Activated naive CD8-positive, alpha-beta T cell treated with anti-CD3 and anti-CD28 coated beads, Interleukin-2, amount 10 ng/mL, durations not matched to agents 7 days and 5 days (primary cell): ENCODE data around the gene CUL7. TPM values are rescaled to one million over a fixed set of nuclear protein-coding genes. Genes with fewer than 3 reads are reported as not detected.
"Not testable (repeated sequence)": the region's sequence is repeated elsewhere in the genome, so short reads cannot be mapped to it uniquely, and the experiment has no call there.

Experiments
- ATAC-seq: fragments of 150-1000 bp; cut with Tn5 transposase; one replicate; pipeline ENCODE4 v1.10.0; 2021; ENCODE audit warnings: low read depth, moderate library complexity
- POLR2A ChIA-PET: fragments of 350-600 bp; sonication (Branson Sonifier 250); formaldehyde crosslinking; loops from one replicate; lab custom pipeline; 2021; ENCODE audit warnings: antibody characterized with exemption; lab: Charles Lee
- DNase-seq: peaks from one replicate; pipeline ENCODE4 v3.0.0; 2021
- H3K27ac Mint-ChIP-seq: one replicate; pipeline ENCODE4 v1.8.0; 2022; ENCODE audit warnings: mild to moderate bottlenecking, mixed read lengths
- H3K27me3 Mint-ChIP-seq: one replicate; pipeline ENCODE4 v1.8.0; 2022; ENCODE audit warnings: mild to moderate bottlenecking, moderate library complexity, mixed read lengths
- H3K36me3 Mint-ChIP-seq: one replicate; pipeline ENCODE4 v1.8.0; 2021; ENCODE audit warnings: mild to moderate bottlenecking, mixed read lengths
- H3K4me1 Mint-ChIP-seq: one replicate; pipeline ENCODE4 v1.8.0; 2021; ENCODE audit warnings: mixed read lengths
- H3K4me3 Mint-ChIP-seq: one replicate; pipeline ENCODE4 v1.8.0; 2022; ENCODE audit warnings: mild to moderate bottlenecking, moderate library complexity, mixed read lengths
- H3K9me3 Mint-ChIP-seq: one replicate; pipeline ENCODE4 v1.8.0; 2021; ENCODE audit warnings: mixed read lengths
- total RNA-seq, 2 experiments: library from RNA; stranded (reverse); gene quantifications; one replicate each; pipeline ENCODE4 v1.2.3, GENCODE V29; 2021

CUL7 gene
- total RNA-seq, 2 experiments from 2014 or later: 10.2 to 12.7 TPM

- H3K9me3 Mint-ChIP-seq: no peaks in the 10 kb centered on the region
- H3K4me1 Mint-ChIP-seq: peaks cover 10% of the 10 kb centered on the region
- H3K4me3 Mint-ChIP-seq: no peak overlapping the region
- no peaks in the 10 kb centered on the region for H3K36me3 Mint-ChIP-seq
- no peak for ATAC-seq
- H3K27ac Mint-ChIP-seq: no peak overlapping the region
- DNase-seq: no peak
- POLR2A ChIA-PET: no interaction called here
- H3K27me3 Mint-ChIP-seq: peaks cover 6% of the 10 kb centered on the region
Measured at GRCh38 chr6:43088654-43089056, 35.0 kb upstream of the CUL7 start.

GRCh38 chr6:43086022-43086658, 32.5 kb upstream of the CUL7 start:
- POLR2A ChIA-PET: no interaction called here
- DNase-seq: no peak
- Mint-ChIP-seq H3K9me3 (no peaks in the 10 kb centered on the region), H3K27ac (no peak overlapping the region), H3K27me3 (peaks cover 11% of the 10 kb centered on the region), H3K4me3 (no peak overlapping the region), H3K36me3 (no peaks in the 10 kb centered on the region), H3K4me1 (no peaks in the 10 kb centered on the region)
- ATAC-seq: no peak

DNA sequence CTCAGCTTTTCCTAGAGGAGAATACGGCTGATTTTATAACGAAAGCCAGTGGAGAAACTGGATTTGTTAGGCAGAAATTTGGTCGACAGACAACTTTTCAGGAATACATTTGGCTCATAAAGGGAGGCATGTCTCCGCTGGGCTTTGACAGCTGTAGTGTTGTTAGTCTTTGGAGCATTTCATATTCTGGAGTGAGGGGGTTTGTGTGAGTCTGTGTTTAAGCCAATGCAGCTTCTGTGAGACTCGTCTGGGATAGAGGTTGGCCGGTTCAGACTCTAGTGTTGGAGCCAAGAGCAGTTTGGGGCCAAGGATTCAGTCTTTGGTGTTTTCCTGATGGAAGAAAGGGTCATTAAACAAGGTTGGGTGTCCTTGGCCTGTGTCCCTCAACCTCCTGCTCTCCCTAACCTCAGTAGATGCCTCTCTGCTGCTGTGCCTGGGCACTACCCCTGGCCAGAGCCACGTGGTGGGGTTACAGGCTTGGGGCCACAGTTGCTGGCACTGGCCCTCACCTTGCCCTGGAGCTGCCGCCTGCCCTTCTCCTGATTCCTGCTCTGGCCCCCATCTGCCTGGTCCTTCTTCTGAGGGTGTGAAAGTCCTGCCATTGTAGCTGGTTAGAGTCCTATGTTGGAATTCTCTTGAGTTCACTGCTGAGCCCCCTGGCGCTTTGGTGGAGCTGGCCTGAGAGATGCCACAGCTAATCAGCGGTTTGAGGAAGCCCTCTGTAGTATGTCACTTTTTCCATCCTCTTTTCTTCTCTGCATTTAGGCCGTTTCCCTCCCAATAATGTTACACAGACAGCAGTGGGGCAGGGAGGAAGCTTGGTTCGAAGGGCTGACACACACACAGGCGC, 29.4 kb upstream of the CUL7 start:
- DNase-seq (no peak), ATAC-seq (no peak)
- Mint-ChIP-seq H3K4me3 (no peak overlapping the region), H3K27ac (no peak overlapping the region), H3K9me3 (no peaks in the 10 kb centered on the region), H3K4me1 (no peaks in the 10 kb centered on the region), H3K27me3 (peaks cover 23% of the 10 kb centered on the region), H3K36me3 (no peaks in the 10 kb centered on the region)
- POLR2A ChIA-PET: interaction anchor here (0.8 kb wide), 1 partner anchor 104 kb away, joined by 3 read pairs; the partner anchor contains the start of gene PEX6

DNA sequence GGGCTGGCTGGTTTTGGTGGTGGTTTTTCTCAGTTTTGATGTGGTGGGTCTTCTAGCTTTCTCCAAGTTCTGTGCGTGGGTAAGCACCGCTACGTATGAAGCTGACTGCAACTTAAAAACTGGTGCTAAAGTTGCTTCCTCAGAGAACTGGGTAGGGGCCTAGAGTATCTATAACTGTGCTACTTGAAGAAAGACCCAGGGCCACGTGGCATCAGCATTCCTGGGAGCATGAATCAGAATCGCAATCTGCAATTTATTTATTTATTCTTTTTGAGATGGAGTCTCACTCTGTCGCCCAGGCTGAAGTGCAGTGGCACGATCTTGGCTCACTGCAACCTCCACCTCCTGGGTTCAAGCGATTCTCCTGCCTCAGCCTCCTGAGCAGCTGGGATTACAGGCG, 28.3 kb upstream of the CUL7 start:
- H3K4me3 Mint-ChIP-seq, DNase-seq, H3K9me3 Mint-ChIP-seq, H3K36me3 Mint-ChIP-seq, H3K27ac Mint-ChIP-seq, POLR2A ChIA-PET, H3K4me1 Mint-ChIP-seq, ATAC-seq: not testable (repeated sequence)
- H3K27me3 Mint-ChIP-seq: peaks cover 30% of the 10 kb centered on the region

DNA sequence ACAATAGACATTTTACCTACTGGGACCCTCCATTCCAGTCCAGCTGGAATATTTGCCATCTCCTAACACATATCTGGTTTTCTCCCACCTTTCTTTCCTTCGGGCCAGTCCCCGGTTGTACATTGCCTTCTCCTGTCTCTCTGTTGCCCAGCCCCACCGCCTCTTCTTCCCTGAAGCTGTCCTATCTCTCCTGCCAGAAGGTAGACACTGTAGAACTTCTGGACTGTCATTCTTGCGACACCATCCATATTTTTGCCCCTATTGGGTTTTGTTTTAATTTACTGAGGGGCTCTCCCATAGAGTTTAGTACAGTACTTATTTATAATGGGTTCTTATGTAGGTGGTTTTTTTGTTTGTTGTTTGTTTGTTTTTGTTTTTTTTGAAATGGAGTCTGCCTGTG, 27.4 kb upstream of the CUL7 start:
- H3K4me3 Mint-ChIP-seq: no peak overlapping the region
- H3K27ac Mint-ChIP-seq: no peak overlapping the region
- H3K27me3 Mint-ChIP-seq: peaks cover 34% of the 10 kb centered on the region
- H3K4me1 Mint-ChIP-seq: no peaks in the 10 kb centered on the region
- DNase-seq (no peak), ATAC-seq (no peak)
- POLR2A ChIA-PET: no interaction called here
- H3K36me3 Mint-ChIP-seq: no peaks in the 10 kb centered on the region
- no peaks in the 10 kb centered on the region for H3K9me3 Mint-ChIP-seq

GRCh38 chr6:43078691-43079090, 25.0 kb upstream of the CUL7 start:
- H3K27me3 Mint-ChIP-seq: peaks cover 43% of the 10 kb centered on the region
- no peaks in the 10 kb centered on the region for H3K4me1 Mint-ChIP-seq
- H3K9me3 Mint-ChIP-seq: no peaks in the 10 kb centered on the region
- ATAC-seq (no peak), DNase-seq (no peak)
- H3K27ac Mint-ChIP-seq: no peak overlapping the region
- no peak overlapping the region for H3K4me3 Mint-ChIP-seq
- H3K36me3 Mint-ChIP-seq: no peaks in the 10 kb centered on the region
- POLR2A ChIA-PET: no interaction called here

DNA sequence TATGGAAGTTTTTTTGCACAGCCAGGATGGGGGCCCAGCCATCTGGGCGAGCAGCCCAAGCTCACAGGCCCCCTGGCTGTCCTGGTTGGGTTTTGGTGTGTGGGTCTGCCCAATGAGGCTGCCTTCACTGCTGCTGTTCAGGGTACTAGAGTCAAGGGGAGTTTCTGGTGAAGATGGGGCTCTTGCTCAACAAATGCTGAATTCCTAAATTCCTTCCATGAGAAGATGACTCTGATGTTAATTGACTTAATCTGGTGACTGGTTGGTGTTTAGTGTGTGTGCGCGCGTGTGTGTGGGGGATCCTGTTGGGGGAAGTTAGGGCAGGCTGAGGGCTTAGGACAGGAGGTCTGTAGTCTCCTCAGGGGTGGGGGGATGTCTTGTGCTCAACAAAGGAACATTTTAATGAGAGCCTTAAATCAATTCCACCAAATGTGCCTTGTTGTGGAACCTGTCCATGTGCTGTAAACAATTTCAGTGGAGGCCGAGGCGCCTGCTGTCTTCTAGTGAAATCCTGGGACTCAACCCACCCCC, 24.4 kb upstream of the CUL7 start:
- H3K36me3 Mint-ChIP-seq: no peaks in the 10 kb centered on the region
- DNase-seq (no peak), ATAC-seq (no peak)
- POLR2A ChIA-PET: no interaction called here
- H3K27me3 Mint-ChIP-seq: peaks cover 40% of the 10 kb centered on the region
- no peak overlapping the region for H3K27ac Mint-ChIP-seq
- H3K4me3 Mint-ChIP-seq: no peak overlapping the region
- no peaks in the 10 kb centered on the region for H3K4me1 Mint-ChIP-seq
- no peaks in the 10 kb centered on the region for H3K9me3 Mint-ChIP-seq

DNA sequence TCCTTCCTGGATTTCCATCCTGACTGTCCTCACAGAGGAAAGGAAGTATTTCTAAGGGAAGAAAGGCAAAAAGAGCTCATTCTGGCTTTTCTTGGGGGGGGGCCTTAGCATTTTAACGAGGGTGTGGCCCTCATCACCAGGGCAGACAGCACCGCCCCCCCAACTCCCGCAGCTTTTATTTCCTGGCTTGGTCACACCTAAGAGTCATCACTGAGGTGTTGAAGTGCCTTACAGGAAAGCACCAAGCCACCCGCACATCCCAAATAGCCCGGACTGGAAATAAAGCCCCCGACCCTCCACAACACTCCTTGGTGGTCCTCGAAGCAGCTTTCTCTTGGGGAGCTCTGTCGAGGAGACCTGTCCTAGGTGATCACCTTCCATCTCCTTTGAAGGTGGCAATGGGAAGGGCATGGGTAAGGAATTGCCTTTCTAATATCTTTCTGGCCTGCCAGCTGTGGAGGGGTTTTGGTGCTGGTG, 23.7 kb upstream of the CUL7 start:
- Mint-ChIP-seq H3K27ac (no peak overlapping the region), H3K27me3 (peaks cover 38% of the 10 kb centered on the region), H3K4me1 (no peaks in the 10 kb centered on the region), H3K9me3 (no peaks in the 10 kb centered on the region), H3K4me3 (no peak overlapping the region), H3K36me3 (no peaks in the 10 kb centered on the region)
- POLR2A ChIA-PET: no interaction called here
- DNase-seq: no peak
- ATAC-seq: no peak

DNA sequence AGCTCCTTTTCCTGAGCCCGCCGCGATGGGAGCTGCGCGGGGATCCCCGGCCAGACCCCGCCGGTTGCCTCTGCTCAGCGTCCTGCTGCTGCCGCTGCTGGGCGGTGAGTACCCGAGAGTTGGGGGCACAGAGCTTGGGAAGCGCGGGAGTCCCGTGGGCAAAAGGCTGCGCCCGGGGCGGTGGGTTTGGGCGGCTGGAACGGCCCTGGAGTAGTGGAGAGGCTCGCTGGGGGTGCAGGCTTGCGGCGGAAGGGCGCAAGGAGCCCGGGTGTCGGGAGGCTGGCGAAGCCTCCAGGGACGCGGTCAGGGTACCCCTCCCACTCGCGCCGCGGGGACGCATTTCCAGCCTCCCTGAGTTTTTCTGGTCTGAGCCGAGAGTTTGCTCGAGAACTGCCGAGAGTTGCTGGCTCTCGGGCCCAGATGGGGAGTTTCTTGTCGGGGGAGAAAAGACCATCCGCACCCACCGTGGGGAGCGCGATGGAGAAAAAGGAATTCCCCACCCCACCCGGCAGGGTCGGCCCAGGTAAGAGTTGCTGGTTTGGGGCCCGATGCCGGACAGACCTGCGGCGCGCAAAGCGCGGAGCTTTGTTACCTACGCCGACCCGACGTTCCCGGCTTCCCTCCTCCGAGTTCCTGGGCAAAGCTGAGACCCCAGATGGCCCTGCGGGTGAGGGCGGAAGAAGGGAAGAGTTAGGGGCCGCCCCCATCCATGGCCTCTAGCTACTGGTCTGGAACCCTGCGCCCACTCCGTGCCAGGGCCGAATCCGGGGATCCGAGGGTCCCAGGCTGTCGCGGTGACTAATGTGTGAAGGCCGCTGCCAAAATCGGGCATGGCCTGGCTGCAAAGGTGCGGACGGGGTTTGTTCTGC, 23.0 kb upstream of the CUL7 start:
- Mint-ChIP-seq H3K27ac (no peak overlapping the region), H3K36me3 (no peaks in the 10 kb centered on the region), H3K4me3 (peak overlapping the region; percentile 35), H3K27me3 (peaks cover 38% of the 10 kb centered on the region), H3K4me1 (no peaks in the 10 kb centered on the region), H3K9me3 (no peaks in the 10 kb centered on the region)
- ATAC-seq (peak; percentile 16), DNase-seq (peak; percentile 48)
- POLR2A ChIA-PET: no interaction called here

DNA sequence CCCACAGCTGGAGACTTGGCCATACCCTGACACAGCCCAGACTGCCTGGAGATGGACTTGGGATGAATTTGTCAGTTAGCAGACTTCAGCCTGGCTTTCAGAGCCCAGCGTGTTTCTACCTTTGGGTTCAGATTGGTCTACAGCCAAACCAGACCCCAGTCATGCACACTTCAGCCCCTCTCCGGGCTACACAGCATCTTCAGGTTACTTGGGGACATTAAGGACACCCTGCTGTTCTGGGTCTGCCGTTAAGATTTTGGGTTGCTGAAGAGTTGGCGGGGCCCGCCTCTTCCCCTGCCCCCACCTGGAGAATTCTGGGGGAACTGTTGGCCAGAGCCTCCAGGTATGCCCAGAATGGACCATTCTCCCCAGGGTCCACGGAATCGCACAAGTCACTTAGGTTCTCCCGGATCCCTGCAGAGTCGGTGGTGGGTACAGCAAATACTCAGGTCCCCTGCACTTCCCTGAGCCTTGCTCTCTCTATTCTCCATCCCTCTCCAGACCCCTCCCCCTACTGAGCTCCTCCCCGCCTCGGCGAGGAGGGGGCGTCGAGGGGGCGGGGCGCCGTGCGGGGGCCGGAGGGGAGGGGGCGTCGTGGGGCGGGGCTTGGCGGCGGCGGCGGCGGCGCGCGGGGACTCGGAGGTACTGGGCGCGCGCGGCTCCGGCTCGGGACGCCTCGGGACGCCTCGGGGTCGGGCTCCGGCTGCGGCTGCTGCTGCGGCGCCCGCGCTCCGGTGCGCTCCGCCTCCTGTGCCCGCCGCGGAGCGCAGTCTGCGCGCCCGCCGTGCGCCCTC, 22.2 kb upstream of the CUL7 start, which contains the start of gene PTK7:
Gene PTK7 (plus strand): TSS at position 645 of the 794 bp plus-strand sequence. CDS start 175 bp downstream, outside the sequence.
- Mint-ChIP-seq H3K36me3 (no peaks in the 10 kb centered on the region), H3K4me3 (peak within 1 kb of the TSS; percentile 43), H3K9me3 (no peaks in the 10 kb centered on the region), H3K27ac (no peak within 1 kb of the TSS), H3K27me3 (peaks cover 36% of the 10 kb centered on the region), H3K4me1 (no peaks in the 10 kb centered on the region)
- DNase-seq: no peak
- POLR2A ChIA-PET: no interaction called here
- ATAC-seq: peak; percentile 48

DNA sequence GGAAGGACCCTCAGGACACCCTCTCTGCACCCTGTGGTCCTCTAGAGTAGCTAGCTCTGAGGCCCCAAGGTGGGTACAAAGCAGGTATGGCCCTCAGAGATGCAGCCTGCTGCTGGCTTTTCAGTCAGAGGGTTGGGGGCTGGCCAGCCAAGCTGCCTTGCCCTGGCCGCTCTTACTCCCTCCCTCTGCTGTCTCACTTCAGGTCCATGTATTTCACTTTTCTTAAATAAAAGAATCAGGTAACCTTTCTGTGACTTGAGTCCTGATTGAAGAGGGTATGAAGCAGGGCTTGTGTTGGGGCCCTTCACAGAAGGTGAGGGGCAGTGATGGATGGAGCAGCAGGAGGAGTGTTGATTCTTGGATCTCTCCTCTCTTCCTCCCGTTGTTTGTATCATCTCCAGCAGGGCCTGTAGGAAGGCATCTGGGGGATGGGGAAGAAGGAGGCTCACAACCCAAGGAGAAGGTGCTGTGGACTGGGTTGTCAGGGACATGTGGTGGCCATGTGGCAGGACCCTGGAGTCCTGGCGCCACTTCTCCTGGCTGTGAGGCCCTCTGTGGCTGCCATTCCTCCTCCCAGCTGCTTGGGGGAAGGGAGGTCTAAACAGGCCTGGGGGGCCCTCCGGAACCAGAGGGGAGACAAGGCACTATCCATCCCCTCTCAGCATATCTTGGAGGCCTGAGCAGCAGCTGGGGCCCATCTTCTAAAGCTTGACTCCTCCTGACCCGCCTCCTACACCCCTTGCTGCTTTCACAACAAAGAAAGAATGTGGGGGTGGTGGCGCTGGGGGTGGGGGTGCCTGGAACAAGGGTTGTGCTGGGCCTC, 21.4 kb upstream of the CUL7 start:
- ATAC-seq (no peak), DNase-seq (no peak)
- Mint-ChIP-seq H3K9me3 (no peaks in the 10 kb centered on the region), H3K36me3 (no peaks in the 10 kb centered on the region), H3K27me3 (peaks cover 35% of the 10 kb centered on the region), H3K27ac (no peak overlapping the region), H3K4me1 (peaks cover 3% of the 10 kb centered on the region), H3K4me3 (peak overlapping the region; percentile 43)
- POLR2A ChIA-PET: no interaction called here
